Erythroblast (primary cell): ENCODE results near the gene ACVR2B.

ENCODE experiments used
- GATA1 ChIP-seq: IDR thresholded peaks from 2 replicates; pipeline ENCODE4 v1.6.1; 2011; ENCODE audit warnings: low read depth, mild to moderate bottlenecking, control low read depth, low read length, moderate library complexity
- POLR2A ChIP-seq: IDR thresholded peaks from 2 replicates; pipeline ENCODE4 v1.6.1; 2011; ENCODE audit warnings: mild to moderate bottlenecking, low read length

GRCh38 chr3:38480930-38481329 is 27.2 kb downstream of the ACVR2B start:
- no peak for TF ChIP-seq POLR2A
- TF ChIP-seq GATA1, result no peak
